Neural crest cell (in vitro differentiated cells): Measurements from ENCODE around the gene GALT. TPM values are rescaled to one million over a fixed set of nuclear protein-coding genes. Genes with fewer than 3 reads are reported as not detected.

ENCODE experiments used
- DNase-seq: peaks from one replicate; pipeline ENCODE4 v3.0.0; 2021; ENCODE audit warnings: low read depth, mixed read lengths, low spot score
- H3K27ac Mint-ChIP-seq: one replicate; pipeline ENCODE4 v1.8.0; 2021; ENCODE audit warnings: mild to moderate bottlenecking, mixed read lengths; ENCODE audit not compliant: unreplicated experiment
- H3K27me3 Mint-ChIP-seq: 2 replicates; pipeline ENCODE4 v1.8.0; 2021; ENCODE audit warnings: low read depth, mild to moderate bottlenecking, mixed read lengths
- H3K36me3 Mint-ChIP-seq: 2 replicates; pipeline ENCODE4 v1.8.0; 2021; ENCODE audit warnings: low read depth, mild to moderate bottlenecking, mixed read lengths
- H3K4me1 Mint-ChIP-seq: 2 replicates; pipeline ENCODE4 v1.8.0; 2021; ENCODE audit warnings: mixed read lengths
- H3K4me3 Mint-ChIP-seq: one replicate; pipeline ENCODE4 v1.8.0; 2021; ENCODE audit warnings: mild to moderate bottlenecking, mixed read lengths
- H3K9me3 Mint-ChIP-seq: 2 replicates; pipeline ENCODE4 v1.8.0; 2021; ENCODE audit warnings: mixed read lengths
- long read RNA-seq: library from polyadenylated mRNA; unstranded; transcript quantifications from one replicate; pipeline ENCODE4 v2.0.0, GENCODE V29; 2020
- total RNA-seq: library from RNA; stranded (reverse); gene quantifications from 2 replicates; pipeline ENCODE4 v1.2.1, GENCODE V29; 2021
- TF ChIP-seq, protein P1 (sequence below): fragments of 200-600 bp; sonication (generic); conservative IDR thresholded peaks from 2 replicates; pipeline ENCODE4 v1.5.0; 2021; ENCODE audit warnings: antibody characterized with exemption, mild to moderate bottlenecking

GALT gene
- 51.8 and 58.0 TPM in 2 replicates for total RNA-seq
- long read RNA-seq, transcript GALT-201 (11 exons, 1,768 nt) = major isoform, 6 of 26 reads
- long read RNA-seq, partial matches to known transcripts = 4 of 26 reads
- long read RNA-seq, other reads (novel, unspliced or antisense) = 15 of 26 reads

DNA sequence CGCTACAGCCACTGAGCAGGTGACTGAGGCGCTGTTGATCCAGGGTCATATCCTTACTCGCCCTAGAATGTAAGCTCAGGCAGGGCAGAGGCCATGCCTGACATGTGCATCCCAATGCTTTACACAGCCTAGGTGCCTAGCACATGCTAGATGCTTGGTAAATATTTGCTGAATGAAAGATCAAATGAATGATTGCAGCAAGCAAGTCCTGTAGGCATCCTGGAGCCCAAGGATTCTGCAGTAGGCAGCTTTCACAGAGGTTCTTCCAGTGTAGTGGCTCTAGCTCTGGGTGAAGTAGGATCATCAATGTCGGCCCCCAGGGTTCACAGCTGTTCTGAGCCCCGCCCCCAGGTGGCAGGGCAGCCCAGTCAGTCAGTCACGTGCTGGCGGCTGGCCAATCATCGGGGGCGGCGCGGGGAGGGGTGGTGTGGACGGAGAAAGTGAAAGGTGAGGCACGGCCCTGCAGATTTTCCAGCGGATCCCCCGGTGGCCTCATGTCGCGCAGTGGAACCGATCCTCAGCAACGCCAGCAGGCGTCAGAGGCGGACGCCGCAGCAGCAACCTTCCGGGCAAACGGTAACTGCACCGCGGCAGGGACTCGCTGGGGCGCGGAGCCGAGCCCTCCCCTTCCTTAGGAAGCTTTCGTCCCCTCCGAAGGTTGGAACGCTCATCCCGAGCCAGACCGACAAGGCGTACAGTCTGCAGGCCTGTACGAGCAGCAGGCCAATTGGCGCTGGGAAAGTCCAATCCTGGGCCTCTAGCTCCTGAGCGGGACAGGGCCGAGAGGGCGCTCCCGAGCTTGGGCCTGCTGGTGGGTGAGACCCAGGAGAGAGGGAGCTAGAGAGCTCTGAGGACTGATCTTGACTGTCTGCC lies at the start of gene GALT:
TSS of gene GALT (plus strand) at position 465 of the 873 bp plus-strand sequence. CDS start at position 495, 30 bp downstream.
- Mint-ChIP-seq H3K27me3 (no peaks in the 10 kb centered on the region), H3K27ac (peak within 1 kb of the TSS; percentile 71), H3K4me1 (peaks cover 40% of the 10 kb centered on the region), H3K36me3 (peaks cover 10% of the 10 kb centered on the region), H3K4me3 (peak within 1 kb of the TSS; percentile 95), H3K9me3 (peaks cover under 1% of the 10 kb centered on the region)
- TF ChIP-seq, protein P1, sequence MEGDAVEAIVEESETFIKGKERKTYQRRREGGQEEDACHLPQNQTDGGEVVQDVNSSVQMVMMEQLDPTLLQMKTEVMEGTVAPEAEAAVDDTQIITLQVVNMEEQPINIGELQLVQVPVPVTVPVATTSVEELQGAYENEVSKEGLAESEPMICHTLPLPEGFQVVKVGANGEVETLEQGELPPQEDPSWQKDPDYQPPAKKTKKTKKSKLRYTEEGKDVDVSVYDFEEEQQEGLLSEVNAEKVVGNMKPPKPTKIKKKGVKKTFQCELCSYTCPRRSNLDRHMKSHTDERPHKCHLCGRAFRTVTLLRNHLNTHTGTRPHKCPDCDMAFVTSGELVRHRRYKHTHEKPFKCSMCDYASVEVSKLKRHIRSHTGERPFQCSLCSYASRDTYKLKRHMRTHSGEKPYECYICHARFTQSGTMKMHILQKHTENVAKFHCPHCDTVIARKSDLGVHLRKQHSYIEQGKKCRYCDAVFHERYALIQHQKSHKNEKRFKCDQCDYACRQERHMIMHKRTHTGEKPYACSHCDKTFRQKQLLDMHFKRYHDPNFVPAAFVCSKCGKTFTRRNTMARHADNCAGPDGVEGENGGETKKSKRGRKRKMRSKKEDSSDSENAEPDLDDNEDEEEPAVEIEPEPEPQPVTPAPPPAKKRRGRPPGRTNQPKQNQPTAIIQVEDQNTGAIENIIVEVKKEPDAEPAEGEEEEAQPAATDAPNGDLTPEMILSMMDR = peak; percentile 53
- DNase-seq = peak; percentile 93

DNA sequence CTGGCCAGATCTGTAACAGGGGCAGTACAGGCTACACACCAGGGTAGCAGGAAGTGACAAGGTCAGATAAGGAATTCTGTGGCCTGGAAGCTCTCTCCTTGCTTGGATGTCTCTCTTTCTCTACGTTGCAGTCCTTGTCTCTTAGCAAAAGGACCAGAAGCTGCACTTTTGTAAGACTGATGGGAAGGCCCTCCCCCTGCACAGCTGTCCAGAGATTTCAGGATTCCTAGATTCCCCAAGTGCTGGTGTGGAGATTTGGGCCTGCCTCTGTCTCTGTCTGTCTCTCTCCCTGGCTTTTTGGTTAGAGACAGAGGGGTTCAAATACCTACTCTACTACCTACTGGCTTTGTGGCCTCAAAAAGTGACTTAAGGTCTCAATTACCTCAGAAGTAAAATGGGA lies 46.9 kb upstream of the GALT start:
- Mint-ChIP-seq H3K4me3 (no peak overlapping the region), H3K4me1 (peaks cover 6% of the 10 kb centered on the region), H3K27me3 (peaks cover 5% of the 10 kb centered on the region), H3K27ac (no peak overlapping the region), H3K9me3 (no peaks in the 10 kb centered on the region), H3K36me3 (no peaks in the 10 kb centered on the region)
- no peak for DNase-seq
- TF ChIP-seq, protein P1 = no peak

DNA sequence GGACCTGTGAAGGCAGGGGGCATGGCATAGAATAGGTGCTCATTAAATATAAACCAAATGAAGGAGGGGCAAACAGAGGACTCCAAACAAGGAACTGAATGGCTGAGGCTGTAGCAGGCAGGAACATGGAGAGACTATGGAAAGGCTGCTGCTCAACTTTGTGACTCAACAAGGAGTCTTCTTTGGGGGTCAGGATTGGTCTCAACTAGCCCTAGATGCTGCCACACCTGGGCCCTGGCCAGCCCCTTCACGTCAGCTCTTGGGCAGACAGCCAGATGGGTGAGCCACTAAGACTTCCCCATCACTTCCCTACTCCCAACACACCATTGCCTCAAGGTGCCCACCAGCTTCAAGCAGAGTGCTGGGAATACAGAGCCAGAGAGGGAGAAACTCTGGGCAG lies 45.6 kb upstream of the GALT start:
- H3K36me3 Mint-ChIP-seq = no peaks in the 10 kb centered on the region
- H3K4me3 Mint-ChIP-seq = no peak overlapping the region
- peaks cover 6% of the 10 kb centered on the region for H3K4me1 Mint-ChIP-seq
- TF ChIP-seq, protein P1 = no peak
- no peak overlapping the region for H3K27ac Mint-ChIP-seq
- H3K9me3 Mint-ChIP-seq = no peaks in the 10 kb centered on the region
- DNase-seq = no peak
- peaks cover 13% of the 10 kb centered on the region for H3K27me3 Mint-ChIP-seq

DNA sequence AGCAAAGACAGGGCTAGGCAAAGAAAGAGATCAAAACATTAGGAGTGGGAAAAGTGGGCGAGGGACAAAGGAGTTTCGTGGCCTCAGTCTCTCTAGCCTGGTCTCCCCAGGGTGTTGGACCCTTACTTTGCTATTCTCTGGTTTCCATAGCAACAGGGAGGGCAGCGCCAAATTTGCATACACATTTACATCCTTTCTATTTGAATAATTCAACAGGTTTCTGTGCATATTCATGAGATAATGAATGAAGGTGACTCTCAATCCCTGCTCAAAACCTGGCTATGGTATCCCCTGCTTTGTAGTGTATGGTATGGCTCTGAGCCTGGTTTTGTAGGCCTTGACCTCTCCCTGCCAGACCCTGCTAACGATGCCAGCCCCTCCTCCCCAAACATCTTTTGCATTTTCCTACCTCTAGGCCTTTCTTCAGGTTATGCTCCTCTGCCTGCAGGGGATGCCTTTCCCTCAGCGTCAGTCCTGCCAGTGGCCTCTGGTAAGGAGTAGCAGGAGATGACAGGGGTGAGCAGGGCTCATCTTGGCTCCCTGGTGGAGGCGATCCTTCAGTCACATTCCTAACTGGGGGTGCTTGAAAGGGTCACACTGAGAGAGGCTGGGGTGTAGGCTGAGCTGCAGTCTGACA lies 44.4 kb upstream of the GALT start:
- Mint-ChIP-seq H3K9me3 (no peaks in the 10 kb centered on the region), H3K36me3 (no peaks in the 10 kb centered on the region), H3K4me1 (peaks cover 6% of the 10 kb centered on the region), H3K4me3 (no peak overlapping the region), H3K27ac (no peak overlapping the region), H3K27me3 (peaks cover 13% of the 10 kb centered on the region)
- DNase-seq = no peak
- TF ChIP-seq, protein P1 = no peak

DNA sequence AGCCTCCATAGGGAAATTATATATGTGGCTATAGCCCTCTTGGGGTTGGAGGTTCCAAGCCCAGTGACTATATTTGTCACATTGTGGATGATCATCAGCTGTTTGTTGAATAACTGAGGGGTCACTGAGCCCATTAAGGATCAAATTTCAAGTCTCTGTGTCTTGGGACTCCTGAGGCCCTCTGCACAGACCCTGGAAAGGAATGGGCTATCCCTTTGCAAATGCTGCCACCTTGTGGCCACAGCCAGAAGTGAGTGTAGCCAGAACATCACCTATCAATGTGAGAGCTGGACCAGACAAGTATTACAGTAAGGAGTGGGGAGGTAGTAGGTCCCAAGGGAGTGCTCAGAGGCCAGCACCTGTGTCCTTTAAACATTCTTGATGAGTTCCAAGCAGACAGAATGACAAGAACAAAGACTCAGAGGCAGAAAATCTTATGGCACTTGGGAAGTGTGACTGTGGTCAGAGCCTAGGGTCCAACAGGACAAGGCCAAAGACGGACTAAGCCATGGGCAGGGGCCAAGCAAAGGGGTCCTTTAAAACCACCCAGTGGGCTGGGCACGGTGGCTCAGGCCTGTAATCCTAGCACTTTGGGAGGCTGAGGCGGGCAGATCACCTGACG lies 42.8 kb upstream of the GALT start:
- TF ChIP-seq, protein P1 = peak; percentile 97
- H3K36me3 Mint-ChIP-seq = no peaks in the 10 kb centered on the region
- no peaks in the 10 kb centered on the region for H3K9me3 Mint-ChIP-seq
- H3K4me3 Mint-ChIP-seq = no peak overlapping the region
- H3K4me1 Mint-ChIP-seq = peaks cover 6% of the 10 kb centered on the region
- peak; percentile 96 for DNase-seq
- H3K27ac Mint-ChIP-seq = no peak overlapping the region
- peaks cover 9% of the 10 kb centered on the region for H3K27me3 Mint-ChIP-seq
